Inflammatory macrophage treated with lipopolysaccharide for 4 hours (primary cell): ENCODE results near the gene FDPS.
"Not testable (repeated sequence)": the region's sequence is repeated elsewhere in the genome, so short reads cannot be mapped to it uniquely, and the experiment has no call there.

ENCODE experiments used
- DNase-seq: peaks from one replicate; pipeline ENCODE4 v3.0.0-alpha.2; 2020

FDPS gene

DNA sequence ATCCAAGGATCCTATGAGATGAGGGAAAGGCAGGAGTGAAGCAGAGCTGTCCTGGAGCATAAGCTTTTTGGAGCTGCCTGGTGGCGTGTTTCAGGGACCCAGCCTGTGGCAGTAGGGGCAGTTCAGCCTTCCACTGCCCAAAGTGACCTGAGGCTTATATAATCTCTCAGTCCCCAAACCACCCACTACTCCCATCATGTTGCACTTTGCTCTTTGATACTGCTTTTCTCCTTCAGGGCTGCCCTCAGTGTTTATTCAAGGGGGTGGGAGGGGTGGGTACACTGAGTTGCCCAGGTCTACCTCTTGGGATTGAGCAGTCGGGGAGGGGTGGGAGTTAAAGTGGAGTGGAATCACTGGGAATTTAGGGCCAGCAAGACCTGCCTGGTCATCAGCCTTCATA, 22.1 kb upstream of the FDPS start:
- DNase-seq = no peak

GRCh38 chr1:155287987-155288543, 20.6 kb upstream of the FDPS start:
- no peak for DNase-seq

- not testable (repeated sequence) for DNase-seq
Observed at GRCh38 chr1:155291006-155291405, 17.7 kb upstream of the FDPS start.

- DNase-seq = no peak
Observed at GRCh38 chr1:155293086-155293749, 15.4 kb upstream of the FDPS start.

DNA sequence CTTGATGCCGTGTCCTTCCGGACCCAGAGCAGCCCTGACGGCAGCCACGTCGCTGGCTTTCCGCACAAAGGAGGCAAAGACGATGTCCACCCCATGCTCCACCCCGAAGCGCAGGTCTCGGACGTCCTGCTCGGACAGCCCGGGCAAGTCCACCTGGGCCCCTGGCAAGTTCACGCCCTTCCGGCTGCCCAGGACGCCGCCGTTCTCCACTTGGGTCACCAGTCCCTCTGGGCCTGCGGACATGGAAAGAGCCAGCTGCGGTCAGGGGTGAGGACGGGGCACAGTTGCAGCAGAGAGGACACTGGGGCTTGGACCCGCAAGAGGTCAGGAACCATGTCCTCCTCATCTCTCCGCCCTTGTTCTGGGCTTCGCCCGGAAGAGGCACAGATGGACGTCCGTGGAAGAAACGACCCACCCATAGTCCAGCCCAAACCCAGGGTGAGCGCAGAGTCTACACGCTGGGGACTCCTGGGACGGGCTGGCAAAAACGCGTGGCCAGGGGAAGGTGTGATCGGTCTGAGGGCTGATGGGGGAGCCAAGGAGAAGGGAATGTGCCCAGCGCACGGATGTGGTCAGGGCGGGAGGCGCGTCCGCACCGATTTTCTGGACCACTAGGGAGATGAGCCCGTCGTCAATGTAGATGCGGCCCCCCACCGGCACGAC, 14.0 kb upstream of the FDPS start:
- no peak for DNase-seq

DNA sequence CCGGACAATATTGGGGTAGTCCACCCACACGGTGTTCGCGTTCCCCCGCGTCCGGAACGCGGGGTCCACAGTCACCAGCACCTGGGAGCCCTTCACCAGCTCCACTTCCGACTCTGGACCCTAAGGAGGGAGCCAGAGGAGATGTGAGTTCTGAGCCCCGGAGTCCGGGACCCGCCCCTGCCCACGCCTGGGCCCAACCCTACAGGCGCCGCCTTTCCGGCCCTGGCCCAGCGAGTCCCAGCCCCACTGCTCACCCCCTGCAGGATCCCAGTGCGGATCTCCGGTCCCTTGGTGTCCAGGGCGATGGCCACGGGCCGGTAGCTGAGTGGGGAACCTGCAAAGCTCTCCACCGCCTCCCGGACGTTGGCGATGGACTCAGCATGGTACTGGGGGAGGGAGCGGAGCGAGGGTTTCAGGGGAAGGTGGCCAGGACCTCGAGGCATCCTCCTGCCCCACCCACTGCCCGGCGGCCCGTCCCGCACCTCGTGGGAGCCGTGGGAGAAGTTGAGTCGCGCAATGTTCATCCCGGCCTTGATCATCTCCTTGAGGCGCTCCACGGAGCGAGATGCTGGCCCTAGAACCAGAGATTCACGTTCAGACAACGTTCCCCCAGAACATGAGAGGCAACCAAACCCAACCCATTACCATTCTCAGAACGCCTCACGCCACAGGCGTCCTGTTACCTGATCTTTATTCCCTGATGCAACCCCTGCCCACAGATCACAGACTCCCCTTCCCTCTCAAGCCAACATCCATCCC, 13.3 kb upstream of the FDPS start:
- no peak for DNase-seq

GRCh38 chr1:155295942-155296267, 12.8 kb upstream of the FDPS start:
- DNase-seq = no peak

DNA sequence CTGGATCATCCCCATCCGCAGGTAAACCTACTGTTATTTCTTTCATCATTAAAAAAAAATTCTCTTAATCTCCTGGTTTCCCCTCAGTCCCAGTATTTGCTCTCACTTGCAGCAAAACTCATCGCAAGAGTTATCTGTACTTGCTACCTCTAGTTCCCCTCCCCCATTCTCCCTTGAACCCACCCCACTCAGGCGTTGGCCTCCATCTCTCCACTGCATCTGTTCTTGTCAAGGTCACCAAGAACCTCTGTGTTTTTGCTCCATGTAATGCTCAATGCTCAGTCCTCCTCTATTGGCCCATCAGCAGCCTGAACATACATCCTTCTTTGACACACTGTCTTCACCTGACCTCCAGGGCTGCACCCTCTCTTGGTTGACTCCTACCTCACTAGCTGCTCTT, 12.0 kb upstream of the FDPS start:
- no peak for DNase-seq

DNA sequence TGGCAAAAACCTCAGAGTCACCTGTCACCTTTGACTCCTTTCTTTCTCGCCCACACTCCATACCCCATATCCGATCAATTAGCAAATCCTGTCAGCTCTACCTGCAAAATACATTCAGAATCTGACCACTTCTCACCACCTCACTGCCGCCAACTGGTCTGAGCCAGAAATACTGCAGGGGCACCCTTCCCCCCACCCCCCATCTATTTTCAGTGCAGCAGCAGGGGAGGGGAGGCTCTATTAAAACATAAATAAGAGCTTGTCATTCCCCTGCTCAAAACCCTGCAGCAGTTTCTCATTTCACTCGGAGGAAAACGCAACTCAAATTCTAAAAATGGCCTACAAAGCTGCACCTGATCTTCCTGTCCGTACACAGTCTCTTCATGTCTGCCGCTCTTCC, 11.3 kb upstream of the FDPS start:
- no peak for DNase-seq

DNA sequence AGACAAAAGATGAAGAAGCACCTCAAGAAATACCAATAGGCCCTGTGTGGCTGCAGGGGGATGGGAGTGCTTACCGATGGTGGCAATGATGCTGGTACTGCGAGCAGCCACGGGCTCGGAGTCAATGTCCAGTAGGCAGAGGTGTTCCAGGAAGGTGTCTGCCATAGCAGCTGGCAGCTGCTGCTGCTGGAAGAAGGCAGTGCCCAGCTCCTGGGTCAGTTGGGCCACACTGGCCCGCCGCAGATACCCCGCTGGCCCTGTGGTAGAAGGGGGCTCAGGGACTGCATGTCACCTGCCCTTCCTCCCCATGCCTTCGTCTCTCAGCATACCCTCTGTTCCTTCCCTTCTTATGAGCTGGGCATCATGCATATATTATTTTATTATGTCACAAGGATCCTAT, 8.6 kb upstream of the FDPS start:
- no peak for DNase-seq

- DNase-seq = no peak
Observed at GRCh38 chr1:155300553-155301329, 7.9 kb upstream of the FDPS start.

- DNase-seq = no peak
Observed at GRCh38 chr1:155301342-155301841, 7.3 kb upstream of the FDPS start, which contains the start of gene PKLR. TSS of gene PKLR (minus strand) at chr1:155301438. CDS start at chr1:155301395, 43 bp downstream.

- no peak for DNase-seq
Observed at GRCh38 chr1:155304558-155305063, 4.1 kb upstream of the FDPS start.

DNA sequence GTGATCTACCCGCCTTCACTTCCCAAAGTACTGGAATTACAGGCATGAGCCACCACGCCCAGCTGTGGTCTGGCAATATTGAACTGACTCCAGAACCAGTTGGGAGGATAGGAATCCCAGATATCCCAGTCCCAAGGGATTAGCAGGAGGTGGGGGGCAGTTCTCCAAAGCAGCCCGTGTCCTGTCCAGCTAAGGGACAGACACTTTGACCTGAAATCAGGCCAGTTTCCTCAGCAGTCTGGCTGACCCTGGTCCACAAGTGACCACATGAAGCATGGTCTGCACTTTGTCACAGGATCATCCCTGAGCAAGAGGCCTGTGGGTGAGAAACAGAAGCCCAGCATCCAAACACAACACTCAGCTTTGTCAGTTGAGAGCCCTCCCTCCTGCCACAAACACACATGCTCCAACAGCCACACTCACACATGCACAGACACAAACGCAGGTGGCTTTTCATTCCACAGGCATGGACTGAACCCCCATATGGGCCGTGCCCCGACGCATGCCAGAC, 2.7 kb upstream of the FDPS start:
- DNase-seq = no peak

- peak; percentile 52 for DNase-seq
Observed at GRCh38 chr1:155307247-155307740, 1.4 kb upstream of the FDPS start.

DNA sequence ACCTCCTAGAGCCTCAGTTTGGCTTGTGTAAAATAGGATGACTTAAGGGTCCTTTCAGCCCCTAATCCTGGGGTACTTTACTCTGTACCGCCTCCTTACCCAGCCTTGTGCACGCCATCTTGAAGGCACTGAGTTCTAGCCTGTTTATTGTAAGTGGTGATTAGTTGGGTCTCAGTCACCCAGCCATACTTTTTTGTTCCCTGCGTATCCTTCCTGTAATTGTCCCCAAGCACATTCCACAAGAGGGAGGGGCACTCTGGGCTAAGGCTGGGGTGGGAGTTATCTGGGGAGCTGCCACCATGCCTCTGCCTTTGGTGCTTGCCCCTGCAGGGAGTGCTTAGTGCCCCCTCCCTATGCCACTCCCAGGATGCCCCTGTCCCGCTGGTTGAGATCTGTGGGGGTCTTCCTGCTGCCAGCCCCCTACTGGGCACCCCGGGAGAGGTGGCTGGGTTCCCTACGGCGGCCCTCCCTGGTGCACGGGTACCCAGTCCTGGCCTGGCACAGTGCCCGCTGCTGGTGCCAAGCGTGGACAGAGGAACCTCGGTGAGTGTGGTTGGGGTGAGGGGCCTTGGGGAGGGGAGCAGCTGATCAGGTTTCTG, 856 bp downstream of the FDPS start:
- no peak for DNase-seq

GRCh38 chr1:155313261-155313660, 4.6 kb downstream of the FDPS start:
- no peak for DNase-seq

- no peak for DNase-seq
Observed at GRCh38 chr1:155316922-155317321, 8.3 kb downstream of the FDPS start.

GRCh38 chr1:155318082-155318481, 9.4 kb downstream of the FDPS start:
- no peak for DNase-seq

GRCh38 chr1:155319536-155319935, 10.9 kb downstream of the FDPS start:
- DNase-seq = no peak

DNA sequence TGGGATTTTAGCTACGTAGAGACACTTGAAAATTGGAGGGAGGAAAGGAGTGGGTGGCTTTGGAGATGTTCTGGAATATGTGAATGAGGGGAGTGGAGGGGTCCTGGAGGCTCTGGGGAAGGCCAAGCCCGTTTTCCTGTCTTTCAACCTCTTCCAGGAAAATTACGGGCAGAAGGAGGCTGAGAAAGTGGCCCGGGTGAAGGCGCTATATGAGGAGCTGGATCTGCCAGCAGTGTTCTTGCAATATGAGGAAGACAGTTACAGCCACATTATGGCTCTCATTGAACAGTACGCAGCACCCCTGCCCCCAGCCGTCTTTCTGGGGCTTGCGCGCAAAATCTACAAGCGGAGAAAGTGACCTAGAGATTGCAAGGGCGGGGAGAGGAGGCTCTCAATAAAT, 11.6 kb downstream of the FDPS start:
- DNase-seq = no peak
